HG02852 (cell line): ENCODE data around the gene ITGA7.

ENCODE experiments used
- ATAC-seq: cut with Tn5 transposase; IDR thresholded peaks from one replicate; pipeline ENCODE4 v1.9.1; 2021; ENCODE audit warnings: mild to moderate bottlenecking, moderate library complexity; ENCODE audit not compliant: unreplicated experiment

ITGA7 gene

DNA sequence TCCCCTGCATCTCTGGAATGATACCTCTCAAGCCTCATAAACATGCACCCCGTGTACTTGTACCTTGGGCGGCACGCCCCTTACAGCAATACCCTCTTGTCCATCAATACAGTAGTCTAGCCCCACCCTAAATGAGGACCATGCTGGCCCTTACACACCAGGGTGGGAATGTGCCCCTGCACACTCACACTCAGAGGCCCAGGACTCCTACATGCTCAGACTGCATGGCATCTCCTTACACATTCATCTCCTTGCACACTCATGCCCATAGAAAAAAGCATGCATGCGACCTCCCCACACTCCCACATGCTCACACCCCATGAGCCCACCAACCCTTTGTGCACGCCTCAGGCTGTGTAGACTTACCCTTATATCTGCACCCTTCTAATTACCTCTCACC is 22.0 kb downstream of the ITGA7 start:
- no peak for ATAC-seq

- no peak for ATAC-seq
Measured at GRCh38 chr12:55684761-55685370, 22.8 kb downstream of the ITGA7 start.

DNA sequence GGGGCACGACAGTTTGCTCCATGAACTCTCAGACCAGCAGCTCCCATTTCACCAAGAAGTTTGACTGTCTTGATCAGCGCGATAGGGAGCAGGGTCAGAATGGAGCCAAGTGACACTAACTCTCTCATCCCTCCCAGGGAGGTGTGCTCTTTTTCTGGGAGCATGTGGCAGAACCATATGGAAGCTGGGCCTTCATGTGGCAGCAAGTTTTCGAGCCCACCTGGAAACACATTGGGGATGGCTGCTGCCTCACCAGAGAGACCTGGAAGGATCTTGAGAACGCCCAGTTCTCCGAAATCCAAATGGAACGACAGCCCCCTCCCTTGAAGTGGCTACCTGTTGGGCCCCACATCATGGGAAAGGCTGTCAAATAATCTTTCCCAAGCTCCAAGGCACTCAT is 24.0 kb downstream of the ITGA7 start:
- no peak for ATAC-seq

DNA sequence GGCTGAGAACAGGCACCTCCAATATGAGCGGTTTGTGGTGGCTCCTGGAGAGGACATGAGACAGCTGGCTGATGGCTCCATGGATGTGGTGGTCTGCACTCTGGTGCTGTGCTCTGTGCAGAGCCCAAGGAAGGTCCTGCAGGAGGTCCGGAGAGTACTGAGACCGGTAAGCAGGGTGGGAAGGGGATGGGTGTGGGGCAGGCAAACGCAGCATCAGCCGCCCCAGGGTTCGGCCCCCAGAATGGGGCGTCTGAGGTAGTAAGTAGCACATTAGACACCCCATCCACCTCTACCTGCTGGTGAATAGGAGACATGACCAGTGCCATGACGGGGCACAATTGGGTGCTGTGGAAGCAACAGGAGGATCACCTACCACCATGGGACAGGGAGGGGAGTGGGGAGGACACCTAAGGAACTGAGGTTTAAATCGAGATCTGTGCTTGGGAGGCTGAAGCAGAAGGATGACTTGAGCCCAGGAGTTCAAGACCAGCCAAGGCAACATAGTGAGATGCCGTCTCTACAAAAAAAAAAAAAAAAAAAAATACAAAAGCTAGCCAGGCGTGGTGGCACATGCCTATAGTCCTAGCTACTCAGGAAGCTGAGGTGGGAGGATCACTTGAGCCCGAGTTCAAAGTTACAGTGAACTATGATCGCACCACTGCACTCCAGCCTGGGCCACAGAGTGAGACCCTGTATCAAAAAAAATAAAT is 25.5 kb downstream of the ITGA7 start:
- ATAC-seq = no peak

DNA sequence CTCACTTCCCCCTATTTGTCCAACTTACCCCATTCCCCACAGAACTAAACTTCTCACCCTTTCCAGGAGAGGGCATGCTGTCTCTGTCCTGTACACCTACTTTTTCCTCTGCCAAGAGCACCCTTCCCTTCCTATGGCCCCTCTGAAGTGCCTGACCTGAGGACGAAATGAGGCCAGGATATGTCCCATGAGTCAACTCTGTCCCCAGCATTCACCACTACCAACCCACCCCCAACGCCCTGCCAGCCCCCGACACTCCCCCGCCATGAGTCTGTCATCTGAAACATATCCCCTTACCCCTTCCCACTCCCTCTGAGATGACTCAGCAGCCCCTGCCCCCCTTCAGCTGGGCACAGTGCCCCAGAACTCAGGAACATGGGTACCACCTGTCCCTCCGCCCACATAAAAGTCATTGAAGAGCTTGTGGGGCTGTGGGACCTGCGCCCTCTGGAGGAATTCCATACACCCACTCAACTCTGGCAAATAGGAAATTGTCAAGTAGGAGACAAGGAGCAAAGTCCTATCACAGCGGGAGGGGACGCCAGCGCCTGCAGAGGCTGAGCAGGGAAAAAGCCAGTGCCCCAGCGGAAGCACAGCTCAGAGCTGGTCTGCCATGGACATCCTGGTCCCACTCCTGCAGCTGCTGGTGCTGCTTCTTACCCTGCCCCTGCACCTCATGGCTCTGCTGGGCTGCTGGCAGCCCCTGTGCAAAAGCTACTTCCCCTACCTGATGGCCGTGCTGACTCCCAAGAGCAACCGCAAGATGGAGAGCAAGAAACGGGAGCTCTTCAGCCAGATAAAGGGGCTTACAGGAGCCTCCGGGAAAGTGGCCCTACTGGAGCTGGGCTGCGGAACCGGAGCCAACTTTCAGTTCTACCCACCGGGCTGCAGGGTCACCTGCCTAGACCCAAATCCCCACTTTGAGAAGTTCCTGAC is 26.3 kb downstream of the ITGA7 start:
- ATAC-seq = no peak

DNA sequence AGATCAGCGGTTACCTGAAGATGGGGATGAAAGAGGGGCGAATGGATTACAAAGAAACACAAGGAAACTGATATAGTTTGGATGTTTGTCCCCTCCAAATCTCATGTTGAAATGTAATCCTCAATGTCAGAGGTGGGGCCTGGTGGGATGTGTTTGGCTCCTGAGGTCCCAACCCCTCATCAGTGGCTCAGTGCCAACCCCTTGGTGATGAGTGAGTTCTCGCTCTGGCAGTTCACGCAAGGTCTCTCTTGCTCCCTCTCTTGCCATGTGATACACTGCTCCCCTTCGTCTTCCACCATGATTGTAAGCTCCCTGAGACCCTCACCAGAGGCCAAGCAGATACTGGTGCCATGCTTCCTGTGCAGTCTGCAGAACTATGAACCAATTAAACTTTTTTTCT is 28.0 kb downstream of the ITGA7 start:
- ATAC-seq = no peak

DNA sequence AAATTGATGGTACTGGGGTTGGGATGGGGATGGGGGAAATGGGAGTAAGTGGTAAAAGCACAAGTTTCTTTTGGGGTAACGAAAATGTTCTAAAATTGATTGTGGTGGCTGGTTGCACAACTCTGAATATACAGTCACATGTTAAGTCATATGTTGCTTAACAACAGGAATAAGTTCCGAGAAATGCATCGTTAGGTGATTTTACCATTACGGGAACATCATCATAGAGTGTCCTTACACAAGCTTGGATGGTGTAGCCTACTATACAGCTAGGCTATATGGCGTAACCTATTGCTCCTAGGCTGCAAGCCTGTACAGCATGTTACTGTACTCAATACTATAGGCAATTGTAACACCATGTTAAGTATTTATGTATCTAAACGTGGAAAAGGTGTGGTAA is 31.0 kb downstream of the ITGA7 start:
- ATAC-seq = no peak

GRCh38 chr12:55675666-55676065 is 32.0 kb downstream of the ITGA7 start:
- no peak for ATAC-seq

GRCh38 chr12:55673638-55674037 is 34.1 kb downstream of the ITGA7 start:
- peak; percentile 99 for ATAC-seq

GRCh38 chr12:55671746-55672145 is 36.0 kb downstream of the ITGA7 start:
- ATAC-seq = no peak

DNA sequence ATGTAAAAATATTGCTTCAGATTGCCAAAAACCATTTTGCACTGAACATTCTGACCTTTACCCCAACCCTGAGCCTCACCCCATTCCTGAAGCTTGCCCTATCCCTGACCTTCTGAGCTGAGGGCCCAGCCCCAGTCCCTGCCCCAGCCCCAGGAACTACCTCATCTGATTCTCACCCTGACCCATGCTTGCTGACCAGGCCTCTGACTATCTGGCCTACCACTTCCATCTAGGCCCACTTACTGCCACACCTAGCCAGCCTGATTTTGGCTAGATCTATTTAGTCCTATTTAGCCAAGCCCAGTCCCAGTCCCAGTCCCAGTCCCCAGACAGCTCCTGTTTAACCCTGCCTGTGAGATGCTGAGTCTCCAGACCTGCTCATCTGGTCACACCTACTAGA is 37.4 kb downstream of the ITGA7 start:
- no peak for ATAC-seq

DNA sequence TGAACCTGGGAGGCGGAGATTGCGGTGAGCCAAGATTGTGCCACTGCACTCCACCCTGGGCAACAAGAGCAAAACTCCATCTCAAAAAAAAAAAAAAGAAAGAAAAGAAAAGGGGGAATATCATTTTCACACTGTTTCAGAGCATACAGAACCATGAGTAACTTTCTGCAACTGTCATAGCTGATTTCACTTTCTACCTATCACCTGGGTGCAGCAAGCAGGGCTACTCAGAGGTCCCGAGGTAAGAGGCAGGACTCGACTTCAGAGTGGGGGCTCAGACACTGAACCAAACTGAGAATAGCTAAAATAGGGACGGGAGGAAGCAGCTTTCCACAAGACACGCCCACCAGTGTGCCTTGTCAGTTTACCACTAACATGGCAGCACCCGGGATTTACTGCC is 41.2 kb downstream of the ITGA7 start:
- no peak for ATAC-seq

DNA sequence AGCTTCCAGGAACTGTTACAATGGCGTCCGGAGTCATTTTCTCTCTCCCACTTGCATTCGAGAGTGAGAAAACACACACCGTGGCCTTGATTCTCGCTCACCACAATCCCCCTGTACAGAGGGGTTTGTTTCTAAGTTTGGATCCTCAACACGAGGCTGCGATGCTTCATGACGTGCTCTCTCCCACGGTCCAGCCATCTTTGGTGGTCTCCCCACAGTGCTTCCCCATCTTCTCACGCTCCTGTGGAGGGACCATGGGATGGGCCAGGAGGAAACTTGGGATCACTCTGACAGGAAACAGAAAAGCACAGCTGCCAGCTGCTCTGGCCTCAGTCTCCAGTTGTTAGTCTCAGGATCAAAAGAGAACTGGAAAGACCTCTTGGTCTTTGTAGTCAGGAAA is 42.9 kb downstream of the ITGA7 start:
- no peak for ATAC-seq

DNA sequence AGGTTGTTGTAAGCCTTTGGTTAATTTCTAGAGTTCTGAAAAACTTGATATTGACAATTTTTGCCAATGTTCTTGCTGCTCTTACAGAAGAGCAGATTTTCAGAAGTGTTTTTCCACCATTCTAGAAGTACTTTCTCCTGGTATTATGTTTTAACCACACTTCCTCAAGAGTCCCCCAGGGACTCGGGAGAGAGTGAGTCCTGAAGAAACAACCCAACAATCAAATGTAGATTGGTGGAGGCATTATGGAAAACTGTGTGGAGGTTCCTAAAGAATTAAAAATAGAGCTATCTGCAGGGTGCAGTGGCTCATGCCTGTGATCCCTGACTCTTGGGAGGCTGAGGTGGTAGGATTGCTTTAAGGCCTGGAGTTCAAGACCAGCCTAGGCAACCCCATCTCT is 44.3 kb downstream of the ITGA7 start:
- no peak for ATAC-seq

GRCh38 chr12:55659486-55660385 is 48.0 kb downstream of the ITGA7 start:
- ATAC-seq = no peak

GRCh38 chr12:55658635-55659391 is 48.9 kb downstream of the ITGA7 start:
- no peak for ATAC-seq

DNA sequence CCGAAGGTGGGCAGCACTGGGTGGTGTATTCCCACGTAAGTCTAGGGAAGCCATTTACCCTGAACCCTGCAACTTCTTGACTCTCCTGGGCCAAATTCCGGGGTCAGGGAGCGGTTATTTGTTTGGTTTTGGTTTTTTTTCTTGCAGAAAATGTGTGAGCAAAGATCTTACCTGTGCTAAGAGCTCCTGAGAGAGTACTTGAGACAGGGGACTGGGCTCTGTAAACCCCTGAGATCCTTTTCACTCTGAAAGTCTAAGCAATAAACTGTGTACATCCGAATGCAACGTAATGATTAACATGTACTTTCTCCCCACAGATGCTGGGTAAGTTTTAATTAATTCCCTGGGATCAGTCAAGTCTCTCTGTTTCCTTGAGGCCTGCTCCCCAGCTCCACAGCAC is 49.5 kb downstream of the ITGA7 start:
- no peak for ATAC-seq

GRCh38 chr12:55657212-55657611 is 50.5 kb downstream of the ITGA7 start:
- ATAC-seq = no peak

DNA sequence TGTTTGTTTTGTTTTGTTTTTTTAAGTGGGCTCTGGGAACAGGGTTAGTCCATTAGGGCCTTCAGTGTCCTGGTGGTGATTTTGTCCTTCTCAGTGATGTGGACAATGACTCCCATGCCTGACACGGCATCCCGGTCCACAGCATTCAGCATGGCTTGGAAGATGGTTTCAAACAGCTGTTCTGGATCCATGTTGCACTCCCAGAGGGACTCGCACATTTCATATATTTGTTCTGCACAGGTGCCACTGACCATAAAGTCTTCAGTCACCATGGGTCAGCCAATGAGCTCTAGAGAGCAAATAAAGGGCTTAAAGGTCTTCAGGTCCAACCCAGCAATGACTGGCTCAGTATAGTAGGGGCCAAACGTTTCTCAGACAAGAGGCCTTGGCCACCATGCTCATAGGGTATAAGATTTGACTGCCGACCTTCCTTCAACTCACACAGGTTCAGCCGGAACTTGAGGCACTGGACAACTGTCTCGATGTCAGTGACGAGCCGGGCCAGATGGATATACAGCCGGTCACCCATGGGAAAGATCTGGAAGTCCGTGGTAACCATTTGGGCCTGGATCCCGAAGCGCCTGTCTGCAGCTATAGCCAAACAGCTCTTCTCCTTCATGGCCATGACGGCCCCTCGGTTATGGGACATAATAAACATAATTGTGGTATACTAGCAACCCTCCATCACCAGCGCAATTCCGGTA is 53.0 kb downstream of the ITGA7 start:
- no peak for ATAC-seq
